HG02763 (cell line): Measurements from ENCODE around the gene POC1A.
A peak's percentile ranks its signal among the peaks of the same experiment; 100 is the strongest.

Experiments used
- ATAC-seq: cut with Tn5 transposase; IDR thresholded peaks from one replicate; pipeline ENCODE4 v1.9.1; 2021; ENCODE audit warnings: mild to moderate bottlenecking, moderate library complexity; ENCODE audit not compliant: unreplicated experiment

The POC1A gene

GRCh38 chr3:52070724-52071621 is 83.2 kb downstream of the POC1A start:
- no peak for ATAC-seq

- ATAC-seq: no peak
Observed at GRCh38 chr3:52069855-52070254, 84.4 kb downstream of the POC1A start.

GRCh38 chr3:52069135-52069534 is 85.1 kb downstream of the POC1A start:
- ATAC-seq: no peak

- ATAC-seq: no peak
Observed at GRCh38 chr3:52068730-52069129, 85.5 kb downstream of the POC1A start.

- ATAC-seq: no peak
Observed at GRCh38 chr3:52068055-52068571, 86.1 kb downstream of the POC1A start.

GRCh38 chr3:52067526-52067925 is 86.7 kb downstream of the POC1A start:
- no peak for ATAC-seq

GRCh38 chr3:52067046-52067445 is 87.2 kb downstream of the POC1A start:
- no peak for ATAC-seq

- no peak for ATAC-seq
Observed at GRCh38 chr3:52065264-52065756, 88.9 kb downstream of the POC1A start.

GRCh38 chr3:52064561-52064960 is 89.7 kb downstream of the POC1A start:
- ATAC-seq: no peak

- no peak for ATAC-seq
Observed at GRCh38 chr3:52063026-52063723, 91.0 kb downstream of the POC1A start.

- ATAC-seq: no peak
Observed at GRCh38 chr3:52062505-52062904, 91.7 kb downstream of the POC1A start.

GRCh38 chr3:52061121-52061910 is 92.9 kb downstream of the POC1A start:
- ATAC-seq: no peak

- no peak for ATAC-seq
Observed at GRCh38 chr3:52059781-52060180, 94.4 kb downstream of the POC1A start.

GRCh38 chr3:52057812-52058495 is 96.3 kb downstream of the POC1A start:
- no peak for ATAC-seq

GRCh38 chr3:52056968-52057811 is 97.0 kb downstream of the POC1A start:
- ATAC-seq: peak; percentile 76

GRCh38 chr3:52056521-52056967 is 97.7 kb downstream of the POC1A start, which contains the start of gene DUSP7:
DUSP7 (minus strand) TSS chr3:52056571; CDS start chr3:52056366, 205 bp downstream.
- peak; percentile 38 for ATAC-seq

GRCh38 chr3:52055537-52056351 is 98.5 kb downstream of the POC1A start:
- peak; percentile 12 for ATAC-seq
